Ovary (tissue), 3 donors: ENCODE measurements around the gene CYP2W1.
"Not testable (repeated sequence)": the region's sequence is repeated elsewhere in the genome, so short reads cannot be mapped to it uniquely, and the experiment has no call there.

ENCODE experiments used
- POLR2A ChIP-seq: fragments of 450-650 bp; IDR thresholded peaks from one replicate; pipeline ENCODE4 v1.6.1; 2017; ENCODE audit warnings: antibody characterized with exemption, mild to moderate bottlenecking, moderate library complexity
- TF ChIP-seq, protein P1 (sequence below), 3 donors: fragments of 450-650 bp in 2 of 3; fragments of 200-600 bp in 1 of 3; IDR thresholded peaks; one replicate each; pipeline versions ENCODE4 v1.5.1 to v1.8.0; 2016 to 2022; ENCODE audit warnings: antibody characterized with exemption in 3 of 3, mild to moderate bottlenecking in 1 of 3
- donor health status: DM: no; HTN: no; CAD: no.

DNA sequence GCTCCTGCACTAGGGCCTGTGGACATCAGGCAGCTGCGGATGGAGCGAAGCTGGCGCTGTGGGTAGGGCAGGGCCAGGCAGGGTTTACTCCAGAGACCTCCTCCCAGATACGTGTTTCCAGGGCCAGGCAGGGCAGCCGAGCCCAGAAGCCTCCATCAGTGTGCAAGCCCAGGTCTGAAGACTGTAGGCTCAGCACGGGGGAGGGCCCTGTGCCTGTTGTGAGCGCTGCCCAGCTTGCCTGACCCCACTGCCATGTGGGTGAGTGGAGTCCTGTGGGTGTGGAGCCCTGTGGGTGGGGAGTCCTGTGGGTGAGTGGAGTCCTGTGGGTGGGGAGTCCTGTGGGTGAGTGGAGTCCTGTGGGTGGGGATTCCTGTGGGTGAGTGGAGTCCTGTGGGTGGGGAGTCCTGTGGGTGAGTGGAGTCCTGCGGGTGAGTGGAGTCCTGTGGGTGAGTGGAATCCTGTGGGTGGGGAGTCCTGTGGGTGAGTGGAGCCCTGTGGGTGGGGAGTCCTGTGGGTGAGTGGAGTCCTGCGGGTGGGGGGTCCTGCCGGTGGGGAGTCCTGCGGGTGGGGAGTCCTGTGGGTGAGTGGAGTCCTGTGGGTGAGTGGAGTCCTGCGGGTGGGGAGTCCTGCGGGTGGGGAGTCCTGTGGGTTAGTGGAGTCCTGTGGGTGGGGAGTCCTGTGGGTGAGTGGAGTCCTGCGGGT is 18.2 kb downstream of the CYP2W1 start:
- TF ChIP-seq, protein P1, sequence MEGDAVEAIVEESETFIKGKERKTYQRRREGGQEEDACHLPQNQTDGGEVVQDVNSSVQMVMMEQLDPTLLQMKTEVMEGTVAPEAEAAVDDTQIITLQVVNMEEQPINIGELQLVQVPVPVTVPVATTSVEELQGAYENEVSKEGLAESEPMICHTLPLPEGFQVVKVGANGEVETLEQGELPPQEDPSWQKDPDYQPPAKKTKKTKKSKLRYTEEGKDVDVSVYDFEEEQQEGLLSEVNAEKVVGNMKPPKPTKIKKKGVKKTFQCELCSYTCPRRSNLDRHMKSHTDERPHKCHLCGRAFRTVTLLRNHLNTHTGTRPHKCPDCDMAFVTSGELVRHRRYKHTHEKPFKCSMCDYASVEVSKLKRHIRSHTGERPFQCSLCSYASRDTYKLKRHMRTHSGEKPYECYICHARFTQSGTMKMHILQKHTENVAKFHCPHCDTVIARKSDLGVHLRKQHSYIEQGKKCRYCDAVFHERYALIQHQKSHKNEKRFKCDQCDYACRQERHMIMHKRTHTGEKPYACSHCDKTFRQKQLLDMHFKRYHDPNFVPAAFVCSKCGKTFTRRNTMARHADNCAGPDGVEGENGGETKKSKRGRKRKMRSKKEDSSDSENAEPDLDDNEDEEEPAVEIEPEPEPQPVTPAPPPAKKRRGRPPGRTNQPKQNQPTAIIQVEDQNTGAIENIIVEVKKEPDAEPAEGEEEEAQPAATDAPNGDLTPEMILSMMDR (IDR thresholded peaks at IDR 0.05) = not testable (repeated sequence)
- not testable (repeated sequence) for TF ChIP-seq POLR2A
